Measurements from ENCODE around the gene GABRG3. TPM values are rescaled to one million over a fixed set of nuclear protein-coding genes. Genes with fewer than 3 reads are reported as not detected.

Gene GABRG3
- total and polyA plus RNA-seq, 3 experiments from 2014 or later: not detected

GRCh38 chr15:27509014-27509413, 538.0 kb downstream of the GABRG3 start:
- no peaks in the 10 kb centered on the region for H3K27me3 ChIP-seq (ENCODE audit: insufficient read depth, low read length, poor library complexity, severe bottlenecking)
- H3K27ac ChIP-seq (ENCODE audit: low read depth, low read length): no peak overlapping the region
- ChIA-PET CTCF (no interaction called here), POLR2A (no interaction called here)
- peaks cover 4% of the 10 kb centered on the region for H3K9me3 ChIP-seq (ENCODE audit: low read length)
- no peaks in the 10 kb centered on the region for H3K4me1 Mint-ChIP-seq
- H3K4me3 Mint-ChIP-seq: no peak overlapping the region
- no peaks in the 10 kb centered on the region for H3K36me3 Mint-ChIP-seq
- H3K4me1 ChIP-seq (ENCODE audit: insufficient read depth, low read length): no peaks in the 10 kb centered on the region
- no peak overlapping the region for H3K27ac Mint-ChIP-seq
- no peak overlapping the region for H3K4me3 ChIP-seq (ENCODE audit: low read length)
- no peaks in the 10 kb centered on the region for H3K27me3 Mint-ChIP-seq
- H3K36me3 ChIP-seq (ENCODE audit: insufficient read depth, low read length): no peaks in the 10 kb centered on the region
- peaks cover 8 to 32% (median 21%) of the 10 kb centered on the region in 5 donors for H3K9me3 Mint-ChIP-seq
- no peak for DNase-seq

GRCh38 chr15:27512281-27513001, 541.5 kb downstream of the GABRG3 start:
- Mint-ChIP-seq H3K9me3 (peaks cover 11 to 32% (median 22%) of the 10 kb centered on the region in 5 donors), H3K4me3 (no peak overlapping the region), H3K27me3 (no peaks in the 10 kb centered on the region), H3K27ac (no peak overlapping the region), H3K36me3 (no peaks in the 10 kb centered on the region), H3K4me1 (no peaks in the 10 kb centered on the region)
- Histone ChIP-seq H3K4me3 (ENCODE audit: low read length) (no peak overlapping the region), H3K36me3 (ENCODE audit: insufficient read depth, low read length) (no peaks in the 10 kb centered on the region), H3K9me3 (ENCODE audit: low read length) (peaks cover 4% of the 10 kb centered on the region), H3K4me1 (ENCODE audit: insufficient read depth, low read length) (no peaks in the 10 kb centered on the region), H3K27me3 (ENCODE audit: insufficient read depth, low read length, poor library complexity, severe bottlenecking) (no peaks in the 10 kb centered on the region), H3K27ac (ENCODE audit: low read depth, low read length) (no peak overlapping the region)
- ChIA-PET CTCF (no interaction called here), POLR2A (no interaction called here)
- DNase-seq: no peak

GRCh38 chr15:27514526-27514925, 543.5 kb downstream of the GABRG3 start:
- no peak overlapping the region for H3K4me3 Mint-ChIP-seq
- H3K27me3 Mint-ChIP-seq: no peaks in the 10 kb centered on the region
- H3K36me3 ChIP-seq (ENCODE audit: insufficient read depth, low read length): no peaks in the 10 kb centered on the region
- H3K36me3 Mint-ChIP-seq: no peaks in the 10 kb centered on the region
- ChIA-PET CTCF (no interaction called here), POLR2A (no interaction called here)
- H3K4me1 ChIP-seq (ENCODE audit: insufficient read depth, low read length): no peaks in the 10 kb centered on the region
- H3K27me3 ChIP-seq (ENCODE audit: insufficient read depth, low read length, poor library complexity, severe bottlenecking): no peaks in the 10 kb centered on the region
- no peak overlapping the region for H3K27ac ChIP-seq (ENCODE audit: low read depth, low read length)
- H3K9me3 ChIP-seq (ENCODE audit: low read length): peaks cover 4% of the 10 kb centered on the region
- peaks cover 7 to 36% (median 15%) of the 10 kb centered on the region in 5 donors for H3K9me3 Mint-ChIP-seq
- DNase-seq: no peak
- H3K27ac Mint-ChIP-seq: no peak overlapping the region
- no peaks in the 10 kb centered on the region for H3K4me1 Mint-ChIP-seq
- H3K4me3 ChIP-seq (ENCODE audit: low read length): no peak overlapping the region

GRCh38 chr15:27527490-27528067, 556.6 kb downstream of the GABRG3 start:
- no peak for DNase-seq
- no peaks in the 10 kb centered on the region for H3K36me3 ChIP-seq (ENCODE audit: insufficient read depth, low read length)
- H3K9me3 ChIP-seq (ENCODE audit: low read length): no peaks in the 10 kb centered on the region
- H3K36me3 Mint-ChIP-seq: no peaks in the 10 kb centered on the region
- H3K27me3 ChIP-seq (ENCODE audit: insufficient read depth, low read length, poor library complexity, severe bottlenecking): no peaks in the 10 kb centered on the region
- no peaks in the 10 kb centered on the region for H3K4me1 ChIP-seq (ENCODE audit: insufficient read depth, low read length)
- no peaks in the 10 kb centered on the region for H3K27me3 Mint-ChIP-seq
- H3K27ac Mint-ChIP-seq: no peak overlapping the region
- H3K27ac ChIP-seq (ENCODE audit: low read depth, low read length): no peak overlapping the region
- CTCF ChIA-PET: no interaction called here
- H3K4me3 Mint-ChIP-seq: no peak overlapping the region
- no peak overlapping the region for H3K4me3 ChIP-seq (ENCODE audit: low read length)
- H3K9me3 Mint-ChIP-seq: peaks cover 10 to 40% (median 12%) of the 10 kb centered on the region in 5 donors
- POLR2A ChIA-PET: no interaction called here
- H3K4me1 Mint-ChIP-seq: no peaks in the 10 kb centered on the region

GRCh38 chr15:27529399-27529798, 558.4 kb downstream of the GABRG3 start:
- ChIA-PET POLR2A (no interaction called here), CTCF (no interaction called here)
- Histone ChIP-seq H3K9me3 (ENCODE audit: low read length) (no peaks in the 10 kb centered on the region), H3K4me3 (ENCODE audit: low read length) (no peak overlapping the region), H3K27ac (ENCODE audit: low read depth, low read length) (no peak overlapping the region), H3K27me3 (ENCODE audit: insufficient read depth, low read length, poor library complexity, severe bottlenecking) (no peaks in the 10 kb centered on the region), H3K4me1 (ENCODE audit: insufficient read depth, low read length) (no peaks in the 10 kb centered on the region), H3K36me3 (ENCODE audit: insufficient read depth, low read length) (no peaks in the 10 kb centered on the region)
- H3K36me3 Mint-ChIP-seq: no peaks in the 10 kb centered on the region
- no peak overlapping the region for H3K4me3 Mint-ChIP-seq
- H3K4me1 Mint-ChIP-seq: no peaks in the 10 kb centered on the region
- H3K27ac Mint-ChIP-seq: no peak overlapping the region
- DNase-seq: no peak
- peaks cover 6 to 30% (median 12%) of the 10 kb centered on the region in 5 donors for H3K9me3 Mint-ChIP-seq
- H3K27me3 Mint-ChIP-seq: no peaks in the 10 kb centered on the region

- H3K36me3 ChIP-seq (ENCODE audit: insufficient read depth, low read length): no peaks in the 10 kb centered on the region
- POLR2A ChIA-PET: no interaction called here
- no peak overlapping the region for H3K27ac ChIP-seq (ENCODE audit: low read depth, low read length)
- CTCF ChIA-PET: no interaction called here
- Mint-ChIP-seq H3K36me3 (no peaks in the 10 kb centered on the region), H3K27ac (no peak overlapping the region), H3K4me1 (no peaks in the 10 kb centered on the region), H3K9me3 (peaks cover 8 to 29% (median 12%) of the 10 kb centered on the region in 5 donors), H3K4me3 (no peak overlapping the region), H3K27me3 (peaks cover 0 to 2% of the 10 kb centered on the region in 2 donors)
- no peaks in the 10 kb centered on the region for H3K9me3 ChIP-seq (ENCODE audit: low read length)
- no peaks in the 10 kb centered on the region for H3K27me3 ChIP-seq (ENCODE audit: insufficient read depth, low read length, poor library complexity, severe bottlenecking)
- H3K4me3 ChIP-seq (ENCODE audit: low read length): no peak overlapping the region
- DNase-seq: no peak
- H3K4me1 ChIP-seq (ENCODE audit: insufficient read depth, low read length): no peaks in the 10 kb centered on the region
Measured at GRCh38 chr15:27530994-27531393, 560.0 kb downstream of the GABRG3 start.

GRCh38 chr15:27532358-27532757, 561.4 kb downstream of the GABRG3 start:
- Histone ChIP-seq H3K9me3 (ENCODE audit: low read length) (no peaks in the 10 kb centered on the region), H3K4me1 (ENCODE audit: insufficient read depth, low read length) (no peaks in the 10 kb centered on the region), H3K27ac (ENCODE audit: low read depth, low read length) (no peak overlapping the region), H3K27me3 (ENCODE audit: insufficient read depth, low read length, poor library complexity, severe bottlenecking) (no peaks in the 10 kb centered on the region), H3K4me3 (ENCODE audit: low read length) (no peak overlapping the region), H3K36me3 (ENCODE audit: insufficient read depth, low read length) (no peaks in the 10 kb centered on the region)
- DNase-seq: no peak
- no peaks in the 10 kb centered on the region for H3K4me1 Mint-ChIP-seq
- CTCF ChIA-PET: no interaction called here
- H3K36me3 Mint-ChIP-seq: no peaks in the 10 kb centered on the region
- H3K4me3 Mint-ChIP-seq: no peak overlapping the region
- POLR2A ChIA-PET: no interaction called here
- no peak overlapping the region for H3K27ac Mint-ChIP-seq
- peaks cover 2 to 28% (median 8%) of the 10 kb centered on the region in 5 donors for H3K9me3 Mint-ChIP-seq
- peaks cover 0 to 2% of the 10 kb centered on the region in 2 donors for H3K27me3 Mint-ChIP-seq

- Mint-ChIP-seq H3K27me3 (peaks cover 0 to 2% of the 10 kb centered on the region in 2 donors), H3K9me3 (peaks cover 4 to 31% (median 14%) of the 10 kb centered on the region in 5 donors), H3K27ac (no peak overlapping the region), H3K4me1 (no peaks in the 10 kb centered on the region), H3K4me3 (no peak overlapping the region), H3K36me3 (no peaks in the 10 kb centered on the region)
- Histone ChIP-seq H3K9me3 (ENCODE audit: low read length) (no peaks in the 10 kb centered on the region), H3K27ac (ENCODE audit: low read depth, low read length) (no peak overlapping the region), H3K4me1 (ENCODE audit: insufficient read depth, low read length) (no peaks in the 10 kb centered on the region), H3K36me3 (ENCODE audit: insufficient read depth, low read length) (no peaks in the 10 kb centered on the region), H3K27me3 (ENCODE audit: insufficient read depth, low read length, poor library complexity, severe bottlenecking) (no peaks in the 10 kb centered on the region), H3K4me3 (ENCODE audit: low read length) (no peak overlapping the region)
- no peak for DNase-seq
- ChIA-PET CTCF (no interaction called here), POLR2A (no interaction called here)
Measured at GRCh38 chr15:27535445-27536129, 564.6 kb downstream of the GABRG3 start.

Data from CD8-positive, alpha-beta memory T cell (primary cell).